Measurements from ENCODE around the gene AGRP.

- no peak for TF ChIP-seq CTCF (IDR thresholded peaks at IDR 0.05)
- no peak for TF ChIP-seq POLR2A (IDR thresholded peaks at IDR 0.05)
- peak in 1 of 2 donors; percentile 49 for TF ChIP-seq POLR2AphosphoS5 (IDR thresholded peaks at IDR 0.05; ENCODE audit: insufficient read depth in 1 of 2, low read depth in 1 of 2)
Observed at GRCh38 chr16:67459861-67460150, 23.5 kb downstream of the AGRP start.

Data from vagina (tissue), 2 donors.